HG02623 (cell line): ENCODE results near the gene KBTBD8.

Source experiments
- ATAC-seq: cut with Tn5 transposase; IDR thresholded peaks from one replicate; pipeline ENCODE4 v1.9.1; 2021; ENCODE audit warnings: moderate library complexity; ENCODE audit not compliant: unreplicated experiment

Gene KBTBD8

GRCh38 chr3:66996696-66997095, 1.4 kb upstream of the KBTBD8 start:
- no peak for ATAC-seq

- no peak for ATAC-seq
Observed at GRCh38 chr3:66997560-66998112, 471 bp upstream of the KBTBD8 start.

- no peak for ATAC-seq
Observed at GRCh38 chr3:66998904-66999235, 763 bp downstream of the KBTBD8 start.

- peak; percentile 38 for ATAC-seq
Observed at GRCh38 chr3:67000009-67000408, 1.9 kb downstream of the KBTBD8 start.

GRCh38 chr3:67001086-67001861, 3.2 kb downstream of the KBTBD8 start:
- no peak for ATAC-seq

- ATAC-seq = no peak
Observed at GRCh38 chr3:67005974-67006373, 7.9 kb downstream of the KBTBD8 start.

- no peak for ATAC-seq
Observed at GRCh38 chr3:67006460-67006859, 8.4 kb downstream of the KBTBD8 start.

GRCh38 chr3:67008388-67008787, 10.3 kb downstream of the KBTBD8 start:
- ATAC-seq = no peak

GRCh38 chr3:67009716-67010115, 11.6 kb downstream of the KBTBD8 start:
- ATAC-seq = no peak

- ATAC-seq = no peak
Observed at GRCh38 chr3:67011414-67012131, 13.5 kb downstream of the KBTBD8 start.

- no peak for ATAC-seq
Observed at GRCh38 chr3:67012564-67012963, 14.5 kb downstream of the KBTBD8 start.

GRCh38 chr3:67015702-67016484, 17.8 kb downstream of the KBTBD8 start:
- no peak for ATAC-seq

- peak; percentile 43 for ATAC-seq
Observed at GRCh38 chr3:67016522-67017080, 18.5 kb downstream of the KBTBD8 start.

GRCh38 chr3:67017211-67017610, 19.1 kb downstream of the KBTBD8 start:
- no peak for ATAC-seq

GRCh38 chr3:67018105-67018788, 20.1 kb downstream of the KBTBD8 start:
- ATAC-seq = peak; percentile 32

- ATAC-seq = peak; percentile 39
Observed at GRCh38 chr3:67018789-67019526, 20.9 kb downstream of the KBTBD8 start.

- no peak for ATAC-seq
Observed at GRCh38 chr3:67028001-67028784, 30.1 kb downstream of the KBTBD8 start.

GRCh38 chr3:67030785-67031740, 33.0 kb downstream of the KBTBD8 start:
- ATAC-seq = peak; percentile 77
